GM21825 (cell line): ENCODE measurements around the gene RSAD1.

Source experiments
- ATAC-seq: cut with Tn5 transposase; IDR thresholded peaks from one replicate; pipeline ENCODE4 v1.9.1; 2021; ENCODE audit warnings: mild to moderate bottlenecking, moderate library complexity; ENCODE audit not compliant: unreplicated experiment

Gene RSAD1

GRCh38 chr17:50517011-50517410, 38.4 kb downstream of the RSAD1 start:
- ATAC-seq = no peak

GRCh38 chr17:50517504-50518383, 39.1 kb downstream of the RSAD1 start:
- no peak for ATAC-seq

- no peak for ATAC-seq
These were observed 39.8 kb downstream of the RSAD1 start for GRCh38 chr17:50518384-50519023.

- no peak for ATAC-seq
These were observed 40.6 kb downstream of the RSAD1 start for GRCh38 chr17:50519141-50519834.

- no peak for ATAC-seq
These were observed 41.8 kb downstream of the RSAD1 start for GRCh38 chr17:50520483-50520882.

GRCh38 chr17:50521514-50521913, 42.9 kb downstream of the RSAD1 start:
- no peak for ATAC-seq

- no peak for ATAC-seq
These were observed 44.1 kb downstream of the RSAD1 start for GRCh38 chr17:50522766-50523165.

GRCh38 chr17:50523208-50523607, 44.5 kb downstream of the RSAD1 start:
- no peak for ATAC-seq

- ATAC-seq = no peak
These were observed 46.2 kb downstream of the RSAD1 start for GRCh38 chr17:50524838-50525237.

- no peak for ATAC-seq
These were observed 48.6 kb downstream of the RSAD1 start for GRCh38 chr17:50527155-50527762.

GRCh38 chr17:50527949-50528474, 49.4 kb downstream of the RSAD1 start:
- no peak for ATAC-seq

GRCh38 chr17:50529849-50530248, 51.2 kb downstream of the RSAD1 start:
- ATAC-seq = no peak

- ATAC-seq = no peak
These were observed 52.9 kb downstream of the RSAD1 start for GRCh38 chr17:50531428-50532025.

GRCh38 chr17:50532452-50533024, 53.9 kb downstream of the RSAD1 start, which contains the start of gene EPN3:
EPN3 (plus strand) TSS chr17:50532735; CDS start chr17:50536557, 3,822 bp downstream.
- ATAC-seq = no peak

GRCh38 chr17:50533185-50533584, 54.5 kb downstream of the RSAD1 start:
- ATAC-seq = no peak

GRCh38 chr17:50533720-50534148, 55.1 kb downstream of the RSAD1 start:
- no peak for ATAC-seq

GRCh38 chr17:50534222-50534978, 55.7 kb downstream of the RSAD1 start:
- ATAC-seq = no peak

- no peak for ATAC-seq
These were observed 56.3 kb downstream of the RSAD1 start for GRCh38 chr17:50534979-50535326.

GRCh38 chr17:50535407-50535806, 56.7 kb downstream of the RSAD1 start:
- no peak for ATAC-seq
